Left ventricle myocardium inferior (tissue), 1 donor: ENCODE measurements around the gene MRPS23. TPM values are rescaled to one million over a fixed set of nuclear protein-coding genes. Genes with fewer than 3 reads are reported as not detected.

Experiments used
- DNase-seq: peaks from one replicate; pipeline ENCODE4 v3.0.0-alpha.2; 2020
- H3K27ac ChIP-seq: fragments of 200-600 bp; replicated peaks from 2 replicates; pipeline ENCODE4 v1.8.0; 2021
- H3K27me3 ChIP-seq: fragments of 200-600 bp; 2 replicates; pipeline ENCODE4 v1.8.0; 2021; ENCODE audit warnings: low read depth
- H3K36me3 ChIP-seq: fragments of 200-600 bp; 2 replicates; pipeline ENCODE4 v1.8.0; 2021
- H3K4me1 ChIP-seq: fragments of 200-600 bp; 2 replicates; pipeline ENCODE4 v1.8.0; 2021
- H3K4me3 ChIP-seq: fragments of 200-600 bp; 2 replicates; pipeline ENCODE4 v1.8.0; 2021; ENCODE audit warnings: mild to moderate bottlenecking, moderate library complexity
- H3K9me3 ChIP-seq: fragments of 200-600 bp; replicated peaks from 2 replicates; pipeline ENCODE4 v1.8.0; 2021
- CTCF ChIP-seq: fragments of 200-600 bp; IDR thresholded peaks from 2 replicates; pipeline ENCODE4 v1.8.0; 2021; ENCODE audit warnings: antibody characterized with exemption, mild to moderate bottlenecking, borderline replicate concordance
- intact Hi-C: fragments of 100-400 bp; cut with micrococcal nuclease; formaldehyde crosslinking; loops from one replicate; pipeline ENCODE4 v1.11.0; 2022
- total RNA-seq: library from RNA; stranded (reverse); fragmentation: NEBNext Ultra II Directional; extraction: Animal tissue kit (Norgen Biotek cat#: 25700); gene quantifications from one replicate; pipeline ENCODE4 v1.2.1, GENCODE V29; 2021
- donor health status: DM: no; HTN: yes; CAD: no; lungs with severe emphysema.

MRPS23 gene
- total RNA-seq, 1 donor from 2014 or later, result 89.4 TPM

GRCh38 chr17:57876023-57876865 is 26.4 kb upstream of the MRPS23 start:
- intact Hi-C loops, result no loop called here
- no peaks in the 10 kb centered on the region for H3K27me3 ChIP-seq
- no peaks in the 10 kb centered on the region for H3K9me3 ChIP-seq
- DNase-seq, result no peak
- H3K27ac ChIP-seq, result peak overlapping the region; percentile 87
- peaks cover 43% of the 10 kb centered on the region for H3K36me3 ChIP-seq
- peaks cover 91% of the 10 kb centered on the region for H3K4me1 ChIP-seq
- no peak overlapping the region for H3K4me3 ChIP-seq
- no peak for TF ChIP-seq CTCF

GRCh38 chr17:57875290-57876022 is 25.6 kb upstream of the MRPS23 start:
- Histone ChIP-seq H3K4me1 (peaks cover 83% of the 10 kb centered on the region), H3K36me3 (peaks cover 51% of the 10 kb centered on the region), H3K4me3 (peak overlapping the region; percentile 54), H3K9me3 (no peaks in the 10 kb centered on the region), H3K27me3 (no peaks in the 10 kb centered on the region), H3K27ac (peak overlapping the region; percentile 87)
- peak; percentile 76 for DNase-seq
- intact Hi-C loops, result no loop called here
- peak; percentile 53 for TF ChIP-seq CTCF

GRCh38 chr17:57874434-57875289 is 24.8 kb upstream of the MRPS23 start:
- Histone ChIP-seq H3K27ac (peak overlapping the region; percentile 87), H3K36me3 (peaks cover 59% of the 10 kb centered on the region), H3K4me1 (peaks cover 82% of the 10 kb centered on the region), H3K4me3 (peak overlapping the region; percentile 54), H3K27me3 (no peaks in the 10 kb centered on the region), H3K9me3 (no peaks in the 10 kb centered on the region)
- peak; percentile 76 for DNase-seq
- intact Hi-C loops, result no loop called here
- no peak for TF ChIP-seq CTCF

GRCh38 chr17:57874058-57874419 is 24.2 kb upstream of the MRPS23 start:
- Histone ChIP-seq H3K36me3 (peaks cover 60% of the 10 kb centered on the region), H3K4me1 (peaks cover 83% of the 10 kb centered on the region), H3K27me3 (no peaks in the 10 kb centered on the region), H3K4me3 (peak overlapping the region; percentile 54), H3K27ac (peak overlapping the region; percentile 87), H3K9me3 (no peaks in the 10 kb centered on the region)
- intact Hi-C loops, result no loop called here
- TF ChIP-seq CTCF, result no peak
- no peak for DNase-seq
